HepG2 (cell line): Measurements from ENCODE around the gene PAMR1. TPM values are rescaled to one million over a fixed set of nuclear protein-coding genes. Genes with fewer than 3 reads are reported as not detected.

Source experiments
- ATAC-seq: fragments of 200-7000 bp; cut with Tn5 transposase; 3 replicates; pipeline ENCODE4 v1.9.1; 2020; ENCODE audit warnings: mild to moderate bottlenecking, moderate library complexity
- BruUV-seq: library from RNA; stranded (reverse); fragments of 400-500 nt; replicated peaks from 2 replicates; lab custom pipeline; 2021; lab: Mats Ljungman, UMichigan
- CTCF ChIA-PET: fragments of 300-600 bp; formaldehyde crosslinking; extraction: SDS; loops from one replicate; lab custom pipeline; 2021; ENCODE audit warnings: low total read pairs, inconsistent platforms, low intra/inter-chr PET ratio; lab: Yijun Ruan, JAX
- POLR2A ChIA-PET: fragments of 350-600 bp; sonication (Branson Sonifier 250); formaldehyde crosslinking; loops from one replicate; lab custom pipeline; 2020; ENCODE audit warnings: antibody characterized with exemption, inconsistent platforms; lab: Yijun Ruan, JAX
- DNase-seq: peaks from one replicate; pipeline ENCODE4 v3.0.0-alpha.2; 2015; ENCODE audit warnings: low spot score
- FAIRE-seq: peaks from 3 replicates; lab custom pipeline; 2011; peaks lifted over from hg19 to GRCh38; lab: Jason Lieb, UNC
- H2AFZ ChIP-seq: one replicate; pipeline ENCODE4 v1.6.1; 2011; ENCODE audit warnings: low read length, inconsistent platforms
- H3K27ac ChIP-seq: fragments of 300-600 bp; 3 replicates; pipeline ENCODE4 v1.8.0; 2011; ENCODE audit warnings: mixed run types, mild to moderate bottlenecking, mixed read lengths, low read length, inconsistent platforms; ENCODE audit not compliant: insufficient read depth; ENCODE audit errors: extremely low read length
- H3K27me3 ChIP-seq, 2 experiments: fragments of 200-600 bp in 1 of 2; 2 replicates in 1 of 2; 3 replicates in 1 of 2; pipeline versions ENCODE4 v1.6.0 to v1.8.0; 2011; ENCODE audit warnings: low read length in 2 of 2, mild to moderate bottlenecking in 2 of 2, moderate library complexity in 2 of 2, inconsistent platforms in 1 of 2; ENCODE audit not compliant: insufficient read depth in 2 of 2, control insufficient read depth in 1 of 2
- H3K36me3 ChIP-seq, 2 experiments: fragments of 200-600 bp in 1 of 2; replicated peaks in 1 of 2; 2 replicates in 1 of 2; 3 replicates in 1 of 2; pipeline versions ENCODE4 v1.5.1 to v1.8.0; 2011; ENCODE audit warnings: low read length in 2 of 2, inconsistent platforms in 1 of 2; ENCODE audit not compliant: insufficient read depth in 2 of 2, control insufficient read depth in 1 of 2
- H3K4me1 ChIP-seq: 2 replicates; pipeline ENCODE4 v1.5.1; 2012; ENCODE audit warnings: low read length, inconsistent platforms; ENCODE audit not compliant: insufficient read depth
- H3K4me2 ChIP-seq: 2 replicates; pipeline ENCODE4 v1.6.0; 2011; ENCODE audit warnings: low read depth, low read length, inconsistent platforms
- H3K4me3 ChIP-seq, 3 experiments: fragments of 200-600 bp in 1 of 3; sonication (generic), shearing (Covaris generic) in 1 of 3; replicated peaks in 1 of 3; 2 replicates each; pipeline ENCODE4 v1.5.1; 2011 to 2016; ENCODE audit warnings: low read length in 3 of 3, inconsistent platforms in 2 of 3, low read depth in 2 of 3, mild to moderate bottlenecking in 2 of 3, control low read depth in 1 of 3, mixed read lengths in 1 of 3; ENCODE audit not compliant: insufficient read depth in 1 of 3
- H3K79me2 ChIP-seq: one replicate; pipeline ENCODE4 v1.6.1; 2011; ENCODE audit warnings: low read length, inconsistent platforms; ENCODE audit not compliant: insufficient read depth
- H3K9ac ChIP-seq: 2 replicates; pipeline ENCODE4 v1.6.0; 2011; ENCODE audit warnings: mild to moderate bottlenecking, low read depth, low read length, inconsistent platforms; ENCODE audit not compliant: insufficient read depth
- H3K9me3 ChIP-seq: 2 replicates; pipeline ENCODE4 v1.5.1; 2012; ENCODE audit warnings: mild to moderate bottlenecking, low read length
- H4K20me1 ChIP-seq: 2 replicates; pipeline ENCODE4 v1.6.0; 2011; ENCODE audit warnings: inconsistent platforms, mild to moderate bottlenecking, low read length, moderate library complexity; ENCODE audit not compliant: insufficient read depth
- IKZF4 ChIP-seq: sonication (generic); formaldehyde crosslinking; IDR thresholded peaks from 2 replicates; pipeline ENCODE4 v1.5.1; 2020; ENCODE audit warnings: borderline replicate concordance, mild to moderate bottlenecking, low read depth, missing genetic modification reagents; ENCODE audit errors: not compliant biosample characterization
- KLF9 ChIP-seq: IDR thresholded peaks from 2 replicates; pipeline ENCODE4 v1.6.1; 2016; ENCODE audit warnings: low read depth
- NCOA1 ChIP-seq: sonication (generic); formaldehyde crosslinking; IDR thresholded peaks from 2 replicates; pipeline ENCODE4 v1.9.0; 2021; ENCODE audit warnings: missing genetic modification reagents
- SKI ChIP-seq: fragments of 450-650 bp; IDR thresholded peaks from one replicate; pipeline ENCODE4 v1.6.1; 2018; ENCODE audit warnings: mild to moderate bottlenecking; ENCODE audit not compliant: partially characterized antibody
- SNAPC2 ChIP-seq: sonication (generic); formaldehyde crosslinking; IDR thresholded peaks from 2 replicates; pipeline ENCODE4 v1.8.1; 2022; ENCODE audit warnings: mild to moderate bottlenecking, missing genetic modification reagents
- ZFP37 ChIP-seq: sonication (generic); formaldehyde crosslinking; IDR thresholded peaks from 2 replicates; pipeline ENCODE4 v1.4.0; 2020; ENCODE audit warnings: missing genetic modification reagents, borderline replicate concordance
- ZFYVE20 ChIP-seq: sonication (generic); formaldehyde crosslinking; IDR thresholded peaks from 2 replicates; pipeline ENCODE4 v1.8.0; 2023; ENCODE audit warnings: low read depth, mild to moderate bottlenecking, moderate library complexity, missing genetic modification reagents, borderline replicate concordance
- ZNF382 ChIP-seq: sonication (generic); formaldehyde crosslinking; IDR thresholded peaks from 2 replicates; pipeline ENCODE4 v1.5.0; 2020; ENCODE audit warnings: missing genetic modification reagents, mild to moderate bottlenecking, borderline replicate concordance
- ZNF510 ChIP-seq: sonication (generic); formaldehyde crosslinking; IDR thresholded peaks from 2 replicates; pipeline ENCODE4 v1.4.0; 2020; ENCODE audit warnings: low read depth, mild to moderate bottlenecking, missing genetic modification reagents
- ZNF605 ChIP-seq: sonication (generic); formaldehyde crosslinking; IDR thresholded peaks from 2 replicates; pipeline ENCODE4 v1.8.0; 2022; ENCODE audit warnings: mild to moderate bottlenecking, missing genetic modification reagents
- ZNF619 ChIP-seq: sonication (generic); formaldehyde crosslinking; IDR thresholded peaks from 2 replicates; pipeline ENCODE4 v1.4.0; 2020; ENCODE audit warnings: mild to moderate bottlenecking, missing genetic modification reagents
- ZNF788 ChIP-seq: sonication (generic); formaldehyde crosslinking; IDR thresholded peaks from 2 replicates; pipeline ENCODE4 v1.5.0; 2020; ENCODE audit warnings: mild to moderate bottlenecking, missing genetic modification reagents, borderline replicate concordance
- WGBS: methylation state at CpG from one replicate; pipeline ENCODE4 v1.1.6; 2017; ENCODE audit warnings: low lambda C conversion rate; 5-methylcytosine and 5-hydroxymethylcytosine counted together
- in situ Hi-C: cut with HindIII; loops from 2 replicates; pipeline ENCODE4 v1.10.0; 2017; ENCODE audit warnings: low pct_unique_long_range_greater_than_20kb; ENCODE audit not compliant: extremely low pct_ligation_motif_present
- intact Hi-C: fragments of 100-400 bp; cut with micrococcal nuclease; formaldehyde crosslinking; loops from one replicate; pipeline ENCODE4 v1.10.0; 2022; ENCODE audit not compliant: unreplicated experiment
- polyA plus RNA-seq, 8 experiments: library from polyadenylated mRNA; depleted of rRNA in 3 of 8; stranded (reverse) in 7 of 8; unstranded in 1 of 8; fragments of >200 nt; fragmentation: Illumina TruSeq in 4 of 8; extraction: Trizol in 4 of 8; gene quantifications; 2 replicates each; pipeline versions ENCODE4 v1.2.1 to v1.2.3, GENCODE V29; 2011 to 2016; ENCODE audit warnings: low read depth in 4 of 8, missing spikeins in 1 of 8, mixed read lengths in 1 of 8; ENCODE audit not compliant: insufficient read depth in 1 of 8
- total RNA-seq, 5 experiments: library from RNA; depleted of rRNA; stranded (reverse); fragments of >200 nt; fragmentation: Illumina TruSeq; extraction: Trizol; gene quantifications; 2 replicates each; pipeline ENCODE4 v1.2.3, GENCODE V29; 2016; ENCODE audit warnings: low read depth in 1 of 5
- TF ChIP-seq, protein P1 (sequence below): sonication (generic); formaldehyde crosslinking; IDR thresholded peaks from 2 replicates; pipeline ENCODE4 v1.8.0; 2022; ENCODE audit warnings: mild to moderate bottlenecking, missing genetic modification reagents, moderate library complexity
- TF ChIP-seq, protein P2 (sequence below): IDR thresholded peaks from 2 replicates; pipeline ENCODE4 v1.6.1; 2012; ENCODE audit warnings: inconsistent platforms
- TF ChIP-seq, protein P3 (sequence below), 2 experiments: IDR thresholded peaks; 2 replicates each; pipeline ENCODE4 v1.6.1; 2011 to 2012; ENCODE audit warnings: low read length in 2 of 2, borderline replicate concordance in 1 of 2, low read depth in 1 of 2, mild to moderate bottlenecking in 1 of 2, moderate library complexity in 1 of 2
- TF ChIP-seq, protein P4 (sequence below): sonication (generic); formaldehyde crosslinking; IDR thresholded peaks from 2 replicates; pipeline ENCODE4 v1.9.0; 2021; ENCODE audit warnings: missing genetic modification reagents, mild to moderate bottlenecking, borderline replicate concordance

The PAMR1 gene
- total and polyA plus RNA-seq, 2 of the 13 experiments (the other 11 are each of a cell fraction or from before 2014, with no cell fraction given), result not detected

DNA sequence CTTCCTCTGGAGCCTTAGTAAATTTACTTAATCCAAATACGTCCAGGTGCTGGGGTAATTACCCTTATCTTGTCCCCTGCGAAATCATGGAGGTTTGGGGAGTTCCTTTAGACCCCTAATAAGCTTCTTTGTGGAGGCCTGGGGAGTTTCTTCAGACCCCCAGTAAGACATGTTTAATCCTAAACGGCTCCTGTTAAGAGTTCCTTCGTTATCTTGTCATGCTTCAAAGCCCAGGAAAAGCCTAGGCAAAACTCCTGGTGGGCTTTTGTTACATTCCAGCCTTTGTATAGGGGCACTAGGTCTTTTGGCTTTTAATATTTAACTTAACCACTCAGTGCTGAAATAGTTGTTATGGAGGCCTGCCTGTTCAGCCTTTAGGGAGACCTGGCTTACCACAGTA lies 18.1 kb upstream of the PAMR1 start (continued):
- TF ChIP-seq, protein P1, sequence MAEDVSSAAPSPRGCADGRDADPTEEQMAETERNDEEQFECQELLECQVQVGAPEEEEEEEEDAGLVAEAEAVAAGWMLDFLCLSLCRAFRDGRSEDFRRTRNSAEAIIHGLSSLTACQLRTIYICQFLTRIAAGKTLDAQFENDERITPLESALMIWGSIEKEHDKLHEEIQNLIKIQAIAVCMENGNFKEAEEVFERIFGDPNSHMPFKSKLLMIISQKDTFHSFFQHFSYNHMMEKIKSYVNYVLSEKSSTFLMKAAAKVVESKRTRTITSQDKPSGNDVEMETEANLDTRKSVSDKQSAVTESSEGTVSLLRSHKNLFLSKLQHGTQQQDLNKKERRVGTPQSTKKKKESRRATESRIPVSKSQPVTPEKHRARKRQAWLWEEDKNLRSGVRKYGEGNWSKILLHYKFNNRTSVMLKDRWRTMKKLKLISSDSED (CRISPR knock-in tag), result no peak
- no peak for TF ChIP-seq IKZF4 (CRISPR knock-in tag)
- TF ChIP-seq, all 625 proteins: peak for 0

DNA sequence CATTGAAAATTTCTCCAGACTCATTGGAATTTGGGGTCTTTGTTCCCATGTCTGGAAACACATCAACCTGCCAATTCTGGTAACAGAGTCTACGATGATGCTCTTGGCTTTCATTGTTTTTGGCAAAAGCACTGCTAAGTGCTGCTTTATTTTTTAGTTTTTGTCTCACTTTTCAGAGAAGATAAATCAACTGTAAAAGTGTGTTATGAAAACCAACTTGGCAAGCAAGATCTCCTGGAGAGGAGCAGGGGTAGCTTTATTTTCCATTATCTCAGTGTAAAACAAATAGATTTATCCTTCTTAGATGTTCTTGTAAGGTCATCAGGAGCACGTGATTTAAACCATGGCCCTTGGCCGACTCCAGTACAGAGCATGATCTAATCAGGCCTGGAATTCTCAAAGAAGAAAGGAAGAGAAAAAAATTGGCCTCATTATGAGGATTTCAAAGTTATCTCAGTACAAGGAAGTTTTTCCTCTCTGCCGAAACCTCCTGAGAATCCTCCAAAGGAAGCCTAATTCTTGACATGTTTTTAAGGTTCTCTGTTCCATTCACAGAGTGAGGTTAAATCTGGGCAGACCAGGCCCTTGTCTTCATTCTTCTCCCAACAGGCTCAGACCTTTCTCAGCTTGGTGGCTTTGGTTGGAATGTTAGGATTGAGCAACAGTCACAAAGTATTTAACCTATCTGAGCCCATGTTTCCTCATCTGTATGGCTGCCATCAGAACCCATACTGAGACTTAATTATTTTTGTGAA lies 16.4 kb upstream of the PAMR1 start:
- no peak for ATAC-seq
- CTCF ChIA-PET, result no interaction called here
- H3K4me3 ChIP-seq, result no peak overlapping the region
- TF ChIP-seq ZNF510 (no peak), ZNF382 (no peak), SKI (no peak), SNAPC2 (CRISPR knock-in tag) (no peak), KLF9 (CRISPR knock-in tag) (no peak), ZFYVE20 (CRISPR knock-in tag) (no peak), ZNF619 (no peak), ZNF605 (no peak), ZNF788 (CRISPR knock-in tag) (no peak), NCOA1 (CRISPR knock-in tag) (no peak), ZFP37 (CRISPR knock-in tag) (no peak)
- TF ChIP-seq, protein P2, sequence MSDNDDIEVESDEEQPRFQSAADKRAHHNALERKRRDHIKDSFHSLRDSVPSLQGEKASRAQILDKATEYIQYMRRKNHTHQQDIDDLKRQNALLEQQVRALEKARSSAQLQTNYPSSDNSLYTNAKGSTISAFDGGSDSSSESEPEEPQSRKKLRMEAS, result no peak
- TF ChIP-seq, protein P3, sequence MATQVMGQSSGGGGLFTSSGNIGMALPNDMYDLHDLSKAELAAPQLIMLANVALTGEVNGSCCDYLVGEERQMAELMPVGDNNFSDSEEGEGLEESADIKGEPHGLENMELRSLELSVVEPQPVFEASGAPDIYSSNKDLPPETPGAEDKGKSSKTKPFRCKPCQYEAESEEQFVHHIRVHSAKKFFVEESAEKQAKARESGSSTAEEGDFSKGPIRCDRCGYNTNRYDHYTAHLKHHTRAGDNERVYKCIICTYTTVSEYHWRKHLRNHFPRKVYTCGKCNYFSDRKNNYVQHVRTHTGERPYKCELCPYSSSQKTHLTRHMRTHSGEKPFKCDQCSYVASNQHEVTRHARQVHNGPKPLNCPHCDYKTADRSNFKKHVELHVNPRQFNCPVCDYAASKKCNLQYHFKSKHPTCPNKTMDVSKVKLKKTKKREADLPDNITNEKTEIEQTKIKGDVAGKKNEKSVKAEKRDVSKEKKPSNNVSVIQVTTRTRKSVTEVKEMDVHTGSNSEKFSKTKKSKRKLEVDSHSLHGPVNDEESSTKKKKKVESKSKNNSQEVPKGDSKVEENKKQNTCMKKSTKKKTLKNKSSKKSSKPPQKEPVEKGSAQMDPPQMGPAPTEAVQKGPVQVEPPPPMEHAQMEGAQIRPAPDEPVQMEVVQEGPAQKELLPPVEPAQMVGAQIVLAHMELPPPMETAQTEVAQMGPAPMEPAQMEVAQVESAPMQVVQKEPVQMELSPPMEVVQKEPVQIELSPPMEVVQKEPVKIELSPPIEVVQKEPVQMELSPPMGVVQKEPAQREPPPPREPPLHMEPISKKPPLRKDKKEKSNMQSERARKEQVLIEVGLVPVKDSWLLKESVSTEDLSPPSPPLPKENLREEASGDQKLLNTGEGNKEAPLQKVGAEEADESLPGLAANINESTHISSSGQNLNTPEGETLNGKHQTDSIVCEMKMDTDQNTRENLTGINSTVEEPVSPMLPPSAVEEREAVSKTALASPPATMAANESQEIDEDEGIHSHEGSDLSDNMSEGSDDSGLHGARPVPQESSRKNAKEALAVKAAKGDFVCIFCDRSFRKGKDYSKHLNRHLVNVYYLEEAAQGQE (IDR thresholded peaks at IDR 0.05; ENCODE audit: borderline replicate concordance in 1 of 2, low read depth in 1 of 2, low read length in 2 of 2), result no peak
- TF ChIP-seq, protein P4, sequence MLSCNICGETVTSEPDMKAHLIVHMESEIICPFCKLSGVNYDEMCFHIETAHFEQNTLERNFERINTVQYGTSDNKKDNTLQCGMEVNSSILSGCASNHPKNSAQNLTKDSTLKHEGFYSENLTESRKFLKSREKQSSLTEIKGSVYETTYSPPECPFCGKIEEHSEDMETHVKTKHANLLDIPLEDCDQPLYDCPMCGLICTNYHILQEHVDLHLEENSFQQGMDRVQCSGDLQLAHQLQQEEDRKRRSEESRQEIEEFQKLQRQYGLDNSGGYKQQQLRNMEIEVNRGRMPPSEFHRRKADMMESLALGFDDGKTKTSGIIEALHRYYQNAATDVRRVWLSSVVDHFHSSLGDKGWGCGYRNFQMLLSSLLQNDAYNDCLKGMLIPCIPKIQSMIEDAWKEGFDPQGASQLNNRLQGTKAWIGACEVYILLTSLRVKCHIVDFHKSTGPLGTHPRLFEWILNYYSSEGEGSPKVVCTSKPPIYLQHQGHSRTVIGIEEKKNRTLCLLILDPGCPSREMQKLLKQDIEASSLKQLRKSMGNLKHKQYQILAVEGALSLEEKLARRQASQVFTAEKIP (CRISPR knock-in tag), result no peak

More for the DNA sequence above, 16.4 kb upstream of the PAMR1 start:
- no peaks in the 10 kb centered on the region for H3K4me1 ChIP-seq
- POLR2A ChIA-PET, result no interaction called here
- no peaks in the 10 kb centered on the region for H3K79me2 ChIP-seq
- peaks cover 0 to 4% of the 10 kb centered on the region in 2 experiments; a peak in 1 of 5 replicates for H3K27me3 ChIP-seq
- no peak overlapping the region for H3K27ac ChIP-seq
- no peaks in the 10 kb centered on the region for H4K20me1 ChIP-seq
- FAIRE-seq (no peak), DNase-seq (no peak)
- BruUV-seq, result no TSS peak
- H3K36me3 ChIP-seq, result no peaks in the 10 kb centered on the region
- H3K9me3 ChIP-seq, result no peaks in the 10 kb centered on the region
- 15% methylated on average over 4 of the region's 4 CpGs for WGBS
- in situ Hi-C loops (no loop called here), intact Hi-C loops (no loop called here)
- no peak overlapping the region for H2AFZ ChIP-seq
- no peak overlapping the region for H3K4me2 ChIP-seq
- H3K9ac ChIP-seq, result no peak overlapping the region
